NCI-H526 (cell line): ENCODE measurements around the gene RAPGEF2.

Experiments
- DNase-seq, 2 experiments: peaks; one replicate each; lab custom pipeline; 2025; lab: John Stamatoyannopoulos, UW

Gene RAPGEF2

GRCh38 chr4:159280442-159281172 is 177.7 kb downstream of the RAPGEF2 start:
- no peak for DNase-seq

- DNase-seq = no peak
Measured at GRCh38 chr4:159281771-159282170, 178.9 kb downstream of the RAPGEF2 start.

GRCh38 chr4:159282329-159282728 is 179.4 kb downstream of the RAPGEF2 start:
- no peak for DNase-seq

- DNase-seq = peak in 1 of 2 experiments; percentile 22
Measured at GRCh38 chr4:159282944-159283343, 180.1 kb downstream of the RAPGEF2 start.

GRCh38 chr4:159283696-159284095 is 180.8 kb downstream of the RAPGEF2 start:
- DNase-seq = no peak

- DNase-seq = no peak
Measured at GRCh38 chr4:159284113-159284512, 181.2 kb downstream of the RAPGEF2 start.

- DNase-seq = no peak
Measured at GRCh38 chr4:159284733-159285132, 181.9 kb downstream of the RAPGEF2 start.

GRCh38 chr4:159287767-159288166 is 184.9 kb downstream of the RAPGEF2 start:
- no peak for DNase-seq

GRCh38 chr4:159289682-159290081 is 186.8 kb downstream of the RAPGEF2 start:
- DNase-seq = no peak

GRCh38 chr4:159290321-159291030 is 187.6 kb downstream of the RAPGEF2 start:
- no peak for DNase-seq

GRCh38 chr4:159291176-159291575 is 188.3 kb downstream of the RAPGEF2 start:
- DNase-seq = no peak

- no peak for DNase-seq
Measured at GRCh38 chr4:159292137-159292896, 189.4 kb downstream of the RAPGEF2 start.

GRCh38 chr4:159293811-159294515 is 191.1 kb downstream of the RAPGEF2 start:
- peak in 1 of 2 experiments; percentile 8 for DNase-seq

GRCh38 chr4:159296061-159296460 is 193.2 kb downstream of the RAPGEF2 start:
- DNase-seq = no peak

GRCh38 chr4:159297091-159297490 is 194.2 kb downstream of the RAPGEF2 start:
- no peak for DNase-seq

- no peak for DNase-seq
Measured at GRCh38 chr4:159298502-159298901, 195.6 kb downstream of the RAPGEF2 start.

- no peak for DNase-seq
Measured at GRCh38 chr4:159303435-159303834, 200.6 kb downstream of the RAPGEF2 start.

- no peak for DNase-seq
Measured at GRCh38 chr4:159305129-159305528, 202.2 kb downstream of the RAPGEF2 start.

- DNase-seq = no peak
Measured at GRCh38 chr4:159307929-159308328, 205.1 kb downstream of the RAPGEF2 start.

GRCh38 chr4:159308566-159309340 is 205.9 kb downstream of the RAPGEF2 start:
- DNase-seq = no peak

GRCh38 chr4:159312236-159312635 is 209.4 kb downstream of the RAPGEF2 start:
- no peak for DNase-seq
